Natural killer cell treated with Interleukin-12 subunit alpha and Interleukin-12 subunit beta and Interleukin-15 and Interleukin-18, amount 100 ng/mL, for 72 hours (primary cell): ENCODE measurements around the gene MOV10. TPM values are rescaled to one million over a fixed set of nuclear protein-coding genes. Genes with fewer than 3 reads are reported as not detected.

Experiments
- ATAC-seq, 2 donors: fragments of 150-1000 bp; cut with Tn5 transposase in 1 of 2; sonication (Bioruptor Pico), chemical (Tn5 transposase) in 1 of 2; 2 replicates each; pipeline ENCODE4 v1.10.0; 2021
- DNase-seq: peaks from one replicate; pipeline ENCODE4 v3.0.0; 2022; ENCODE audit warnings: low spot score
- H3K27ac Mint-ChIP-seq, 2 donors: 1 replicate in 1 of 2; 2 replicates in 1 of 2; pipeline ENCODE4 v1.8.0; 2022; ENCODE audit warnings: mixed read lengths in 2 of 2, mild to moderate bottlenecking in 1 of 2, moderate library complexity in 1 of 2
- H3K27me3 Mint-ChIP-seq, 2 donors: 1 replicate in 1 of 2; 2 replicates in 1 of 2; pipeline ENCODE4 v1.8.0; 2022; ENCODE audit warnings: mixed read lengths in 2 of 2
- H3K36me3 Mint-ChIP-seq: one replicate; pipeline ENCODE4 v1.8.0; 2022; ENCODE audit warnings: mixed read lengths
- H3K4me1 Mint-ChIP-seq, 2 donors: 1 replicate in 1 of 2; 2 replicates in 1 of 2; pipeline ENCODE4 v1.8.0; 2022; ENCODE audit warnings: low read depth in 2 of 2, mixed read lengths in 2 of 2, mild to moderate bottlenecking in 1 of 2
- H3K4me3 Mint-ChIP-seq: one replicate; pipeline ENCODE4 v1.8.0; 2022; ENCODE audit warnings: mixed read lengths
- H3K9me3 Mint-ChIP-seq: 2 replicates; pipeline ENCODE4 v1.8.0; 2022; ENCODE audit warnings: mixed read lengths
- total RNA-seq, 2 donors: library from RNA; stranded (reverse); gene quantifications; one replicate each; pipeline ENCODE4 v1.2.3, GENCODE V29; 2022

MOV10 gene
- total RNA-seq, 2 donors from 2014 or later: 71.0 to 78.0 TPM

DNA sequence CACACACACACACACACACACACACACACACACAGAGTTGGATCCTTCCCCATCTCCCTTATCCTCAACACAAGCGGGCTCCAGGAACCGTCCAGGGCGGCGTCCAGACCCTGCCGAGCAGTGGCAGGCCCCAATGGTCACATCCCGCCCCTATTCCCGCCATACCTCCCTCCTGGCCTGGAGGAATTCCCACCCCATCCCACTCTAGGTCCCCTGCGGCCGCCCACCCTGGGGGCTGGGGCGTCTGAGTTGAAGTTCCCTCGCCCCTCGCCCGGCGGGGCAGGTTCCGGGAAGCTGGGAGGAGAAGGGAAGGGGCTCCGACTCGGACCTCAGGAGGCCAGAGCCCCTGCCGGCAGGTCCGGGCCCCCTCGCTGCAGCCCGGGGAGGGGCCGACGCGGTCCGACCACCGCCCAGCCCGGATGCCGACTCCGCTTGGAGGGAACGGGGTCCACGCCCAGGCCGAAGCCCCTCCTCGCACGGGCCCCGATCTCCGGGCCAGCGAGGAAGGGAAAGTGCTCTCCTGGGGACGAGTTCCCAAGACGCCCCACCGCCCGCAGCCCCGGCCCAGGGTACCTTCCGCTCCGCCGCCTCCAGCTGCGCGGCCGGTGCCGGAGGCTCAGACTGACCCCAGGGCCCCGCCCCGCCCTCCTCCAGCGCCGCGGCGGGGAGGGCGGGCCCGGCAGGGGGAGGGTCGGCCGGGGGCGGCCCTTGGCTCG is 32.2 kb downstream of the MOV10 start, which contains the start of gene RHOC:
Gene RHOC, minus strand, starts transcription at position 623 of the 716 bp plus-strand sequence. CDS start 3,328 bp downstream, outside the sequence.
- Mint-ChIP-seq H3K27me3 (peaks cover 0 to 3% of the 10 kb centered on the region in 2 donors), H3K9me3 (no peaks in the 10 kb centered on the region), H3K36me3 (peaks cover 8% of the 10 kb centered on the region), H3K4me1 (peaks cover 46 to 53% of the 10 kb centered on the region in 2 donors), H3K27ac (peak within 1 kb of the TSS; percentile 91 to 98), H3K4me3 (peak within 1 kb of the TSS; percentile 91)
- peak; percentile 84 to 90 for ATAC-seq
- peak; percentile 84 for DNase-seq

DNA sequence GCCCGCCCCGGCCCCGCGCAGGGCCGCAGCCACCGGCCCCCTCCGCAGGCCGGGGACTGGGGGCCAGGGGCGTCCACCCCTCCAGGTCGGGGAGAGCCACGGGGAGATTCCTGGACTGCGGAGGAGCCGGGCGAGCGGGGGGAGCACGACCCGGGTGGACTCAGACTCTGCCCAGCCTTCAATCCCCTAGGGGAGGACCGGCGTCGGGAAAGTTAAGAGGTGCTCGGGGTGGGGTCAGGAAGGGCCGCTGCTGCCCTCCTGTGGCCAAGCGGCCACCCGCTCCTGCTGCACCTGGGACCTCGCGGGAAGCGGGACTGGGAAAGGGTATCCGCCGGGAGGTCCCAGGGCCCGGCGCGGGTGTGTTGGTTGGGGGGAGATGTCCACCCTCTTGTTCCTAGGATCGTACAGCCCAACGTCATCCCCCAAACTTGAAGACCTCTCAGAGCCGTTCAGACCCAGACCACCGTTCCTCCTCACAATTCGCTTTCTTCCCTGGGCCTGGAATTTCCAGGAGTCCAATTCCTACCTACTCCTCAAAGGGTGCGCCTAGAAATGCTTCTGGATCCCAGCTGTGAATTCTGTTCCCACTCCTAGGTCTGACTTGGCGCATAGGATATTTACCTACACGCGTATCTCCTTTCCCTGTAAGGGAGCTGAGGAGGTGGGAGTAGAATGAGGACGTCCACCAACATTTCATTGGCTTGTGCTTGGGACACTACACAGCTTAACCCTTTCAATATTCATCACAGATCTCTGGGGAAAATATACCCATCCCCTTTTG is 33.0 kb downstream of the MOV10 start:
- DNase-seq (peak; percentile 82), ATAC-seq (peak; percentile 74 to 82)
- Mint-ChIP-seq H3K27me3 (peaks cover 0 to 3% of the 10 kb centered on the region in 2 donors), H3K4me3 (peak overlapping the region; percentile 80), H3K36me3 (peaks cover under 1% of the 10 kb centered on the region), H3K9me3 (no peaks in the 10 kb centered on the region), H3K27ac (peak overlapping the region; percentile 8 to 87), H3K4me1 (peaks cover 39 to 45% of the 10 kb centered on the region in 2 donors)

DNA sequence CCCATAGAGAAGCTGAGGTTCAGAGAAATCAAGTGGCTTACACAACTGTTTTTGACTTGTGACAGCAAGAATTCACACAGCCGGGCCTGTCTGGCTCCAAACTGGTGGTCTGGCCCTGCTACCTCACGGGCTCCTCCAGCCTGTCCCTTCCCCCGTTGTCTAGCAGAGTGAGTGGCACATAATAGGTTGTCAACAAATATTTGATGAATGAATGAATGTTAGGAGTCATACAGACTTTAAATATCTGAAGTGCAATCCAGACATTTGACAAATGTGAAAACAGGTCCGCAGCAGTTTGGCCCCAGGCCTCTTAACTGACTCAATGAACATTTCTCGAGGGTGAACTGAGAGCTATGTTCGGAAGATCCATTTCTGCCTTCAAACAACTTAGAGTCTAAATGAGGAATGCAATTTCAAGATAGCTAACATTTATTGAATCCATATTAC is 33.6 kb downstream of the MOV10 start:
- Mint-ChIP-seq H3K27ac (peak overlapping the region; percentile 8 to 87), H3K4me1 (peaks cover 32 to 39% of the 10 kb centered on the region in 2 donors), H3K9me3 (no peaks in the 10 kb centered on the region), H3K36me3 (no peaks in the 10 kb centered on the region), H3K4me3 (peak overlapping the region; percentile 80), H3K27me3 (peaks cover 0 to 8% of the 10 kb centered on the region in 2 donors)
- DNase-seq (no peak), ATAC-seq (no peak)

DNA sequence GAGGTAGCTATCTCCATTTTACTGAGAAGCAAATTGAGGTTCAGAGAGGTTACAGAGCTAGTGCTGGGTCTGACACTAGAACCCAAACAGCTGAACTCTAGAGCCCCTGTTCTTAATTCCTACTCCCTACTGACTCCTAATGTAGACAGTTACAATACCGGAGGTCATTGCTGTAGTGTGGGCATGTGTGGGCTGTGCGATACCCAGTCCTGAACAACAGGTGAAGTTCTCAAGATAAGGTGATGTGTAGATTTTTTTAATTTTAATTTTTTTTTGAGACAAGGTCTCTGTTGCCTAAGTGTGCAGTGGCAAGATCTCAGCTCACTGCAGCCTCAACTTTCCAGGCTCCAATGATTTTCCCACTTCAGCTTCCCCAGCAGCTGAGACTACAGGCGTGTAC is 34.0 kb downstream of the MOV10 start:
- no peaks in the 10 kb centered on the region for H3K36me3 Mint-ChIP-seq
- H3K4me3 Mint-ChIP-seq: no peak overlapping the region
- peak overlapping the region in 1 of 2 donors; percentile 87 for H3K27ac Mint-ChIP-seq

DNA sequence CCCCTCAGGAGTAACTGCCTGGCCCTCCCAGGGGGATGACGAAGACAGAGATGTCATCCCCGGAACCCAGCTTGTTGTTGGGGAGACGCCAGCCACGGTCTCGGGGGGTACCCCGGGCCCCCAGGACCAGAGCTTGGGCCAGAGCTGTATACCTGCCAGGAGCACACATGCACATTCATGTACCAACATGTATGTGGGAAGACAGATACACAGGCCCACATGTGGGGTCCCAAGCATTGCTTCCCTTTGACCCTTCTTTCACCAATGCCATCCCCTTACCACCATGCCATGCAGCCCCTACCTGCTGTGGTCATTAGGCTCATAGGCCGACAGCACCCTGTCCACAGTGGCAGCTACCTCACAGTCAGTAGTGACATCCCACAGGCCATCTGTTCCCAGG is 35.7 kb downstream of the MOV10 start:
- Mint-ChIP-seq H3K4me3 (no peak overlapping the region), H3K27ac (no peak overlapping the region), H3K9me3 (no peaks in the 10 kb centered on the region), H3K36me3 (no peaks in the 10 kb centered on the region), H3K4me1 (peaks cover 12 to 23% of the 10 kb centered on the region in 2 donors), H3K27me3 (peaks cover 0 to 12% of the 10 kb centered on the region in 2 donors)
- ATAC-seq (no peak), DNase-seq (no peak)

More for the DNA sequence above, 34.0 kb downstream of the MOV10 start:
- DNase-seq: no peak
- peaks cover 0 to 9% of the 10 kb centered on the region in 2 donors for H3K27me3 Mint-ChIP-seq
- peaks cover 29 to 36% of the 10 kb centered on the region in 2 donors for H3K4me1 Mint-ChIP-seq
- H3K9me3 Mint-ChIP-seq: no peaks in the 10 kb centered on the region
- no peak for ATAC-seq

DNA sequence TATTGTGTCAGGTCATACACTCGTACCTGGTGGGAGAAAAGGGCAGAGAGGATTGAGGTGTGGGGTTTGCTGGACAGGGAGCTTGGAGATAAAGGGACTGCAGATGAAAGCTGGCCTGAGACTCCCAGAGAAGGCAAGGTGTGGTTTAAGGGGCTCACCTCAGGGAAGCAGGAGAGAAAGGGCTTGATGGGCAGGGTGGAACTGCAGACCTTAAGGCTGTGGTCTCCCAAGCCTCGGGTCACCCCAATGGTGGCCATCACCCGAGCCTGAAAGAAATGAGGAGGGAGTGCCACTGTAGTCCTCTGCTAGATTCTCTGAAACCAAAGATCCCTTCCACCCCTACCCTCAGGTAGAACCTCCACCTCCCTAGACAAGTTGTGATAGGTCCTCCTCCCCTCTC is 36.1 kb downstream of the MOV10 start:
- Mint-ChIP-seq H3K4me1 (peaks cover 11 to 22% of the 10 kb centered on the region in 2 donors), H3K9me3 (no peaks in the 10 kb centered on the region), H3K4me3 (no peak overlapping the region), H3K27me3 (peaks cover 0 to 12% of the 10 kb centered on the region in 2 donors), H3K36me3 (no peaks in the 10 kb centered on the region), H3K27ac (no peak overlapping the region)
- DNase-seq (no peak), ATAC-seq (no peak)

DNA sequence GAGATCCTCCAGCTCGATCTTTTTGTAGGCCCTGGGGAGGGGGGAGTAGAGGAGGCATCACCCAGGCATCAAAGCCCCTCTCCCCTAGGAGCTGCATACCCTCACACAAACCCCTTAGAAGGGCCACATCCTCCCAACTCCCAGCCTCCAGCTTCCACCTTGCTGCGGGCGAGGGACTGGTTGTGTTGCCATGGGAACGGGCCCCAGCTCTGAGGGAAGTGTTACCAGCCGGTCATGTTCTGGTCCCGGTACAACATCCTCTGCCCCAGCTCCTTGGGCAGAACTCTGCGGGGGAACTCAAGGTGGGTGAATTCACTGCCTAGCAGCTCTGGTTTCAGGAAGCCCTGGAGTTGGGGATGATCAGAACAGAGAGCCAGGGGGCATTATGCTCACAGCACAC is 36.6 kb downstream of the MOV10 start:
- peaks cover 11 to 22% of the 10 kb centered on the region in 2 donors for H3K4me1 Mint-ChIP-seq
- H3K27me3 Mint-ChIP-seq: peaks cover 0 to 12% of the 10 kb centered on the region in 2 donors
- H3K9me3 Mint-ChIP-seq: no peaks in the 10 kb centered on the region
- DNase-seq (no peak), ATAC-seq (no peak)
- no peak overlapping the region for H3K27ac Mint-ChIP-seq
- H3K36me3 Mint-ChIP-seq: no peaks in the 10 kb centered on the region
- no peak overlapping the region for H3K4me3 Mint-ChIP-seq

DNA sequence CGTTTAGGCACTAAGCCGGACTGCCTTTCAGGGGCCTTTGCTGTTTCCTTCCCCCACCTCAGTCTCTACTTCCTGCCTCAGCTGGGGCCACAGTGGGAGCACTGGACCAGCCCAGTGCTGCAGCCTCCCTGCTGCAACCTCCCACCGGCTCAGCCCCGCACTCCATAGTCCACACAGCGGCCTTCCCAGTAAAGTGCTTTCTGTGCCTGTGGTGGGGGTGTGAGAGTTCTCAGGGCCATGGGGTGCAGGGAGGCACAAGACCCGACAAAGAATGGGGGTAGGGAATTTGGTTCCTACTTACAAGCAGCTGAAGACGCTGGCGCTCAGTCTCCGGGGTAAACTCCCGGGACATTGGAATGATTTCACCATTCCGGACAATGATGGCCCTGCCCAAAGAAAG is 37.2 kb downstream of the MOV10 start:
- ATAC-seq (no peak), DNase-seq (no peak)
- Mint-ChIP-seq H3K4me3 (no peak overlapping the region), H3K4me1 (peaks cover 14 to 23% of the 10 kb centered on the region in 2 donors), H3K27me3 (peaks cover 0 to 12% of the 10 kb centered on the region in 2 donors), H3K9me3 (no peaks in the 10 kb centered on the region), H3K36me3 (no peaks in the 10 kb centered on the region), H3K27ac (no peak overlapping the region)

DNA sequence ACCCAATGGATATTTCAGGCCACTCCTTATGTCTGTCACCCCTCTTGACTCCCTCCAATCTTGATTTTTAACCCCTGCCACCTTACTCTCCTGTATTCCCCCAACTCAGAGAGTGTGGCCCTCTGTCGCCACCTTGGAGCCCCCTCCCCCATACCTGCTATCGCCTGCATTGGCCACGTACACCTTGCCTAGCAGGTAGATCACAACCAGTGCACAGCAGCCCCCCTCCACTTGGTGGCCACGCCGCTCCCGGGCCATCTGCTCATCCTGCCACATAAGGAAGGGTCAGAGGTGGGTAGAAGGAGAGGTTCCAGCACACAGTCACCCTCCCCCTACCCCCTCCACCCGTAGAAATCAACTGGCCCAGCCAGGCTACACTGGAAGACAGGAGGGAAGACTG is 37.7 kb downstream of the MOV10 start:
- Mint-ChIP-seq H3K27ac (no peak overlapping the region), H3K4me1 (peaks cover 15 to 28% of the 10 kb centered on the region in 2 donors), H3K9me3 (no peaks in the 10 kb centered on the region), H3K4me3 (no peak overlapping the region), H3K36me3 (no peaks in the 10 kb centered on the region), H3K27me3 (peaks cover 0 to 12% of the 10 kb centered on the region in 2 donors)
- ATAC-seq (no peak), DNase-seq (no peak)

DNA sequence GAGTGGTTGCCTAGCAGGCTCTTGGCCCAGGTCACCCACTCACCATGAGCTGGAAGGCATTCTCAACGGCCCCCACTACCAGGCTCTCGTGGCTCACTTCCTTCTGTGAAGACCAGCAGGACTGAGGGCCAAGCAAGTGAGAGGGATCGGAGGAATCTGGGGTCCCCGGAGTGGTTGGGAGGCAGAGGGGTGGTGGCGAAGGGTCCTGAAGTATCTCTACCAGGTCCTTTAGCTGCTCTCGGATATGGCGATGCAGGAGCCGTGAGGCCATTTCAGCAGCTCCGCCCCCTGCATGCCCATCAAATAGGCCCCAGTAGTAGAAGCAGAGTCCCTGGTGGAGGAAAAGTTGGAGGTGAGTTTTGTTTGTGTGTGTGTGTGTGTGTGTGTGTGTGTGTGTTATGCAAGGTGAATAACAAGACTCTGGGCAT is 38.3 kb downstream of the MOV10 start:
- Mint-ChIP-seq H3K9me3 (no peaks in the 10 kb centered on the region), H3K27me3 (peaks cover 0 to 12% of the 10 kb centered on the region in 2 donors), H3K4me1 (peaks cover 15 to 29% of the 10 kb centered on the region in 2 donors), H3K27ac (no peak overlapping the region), H3K36me3 (no peaks in the 10 kb centered on the region), H3K4me3 (no peak overlapping the region)
- DNase-seq: no peak
- ATAC-seq: no peak

DNA sequence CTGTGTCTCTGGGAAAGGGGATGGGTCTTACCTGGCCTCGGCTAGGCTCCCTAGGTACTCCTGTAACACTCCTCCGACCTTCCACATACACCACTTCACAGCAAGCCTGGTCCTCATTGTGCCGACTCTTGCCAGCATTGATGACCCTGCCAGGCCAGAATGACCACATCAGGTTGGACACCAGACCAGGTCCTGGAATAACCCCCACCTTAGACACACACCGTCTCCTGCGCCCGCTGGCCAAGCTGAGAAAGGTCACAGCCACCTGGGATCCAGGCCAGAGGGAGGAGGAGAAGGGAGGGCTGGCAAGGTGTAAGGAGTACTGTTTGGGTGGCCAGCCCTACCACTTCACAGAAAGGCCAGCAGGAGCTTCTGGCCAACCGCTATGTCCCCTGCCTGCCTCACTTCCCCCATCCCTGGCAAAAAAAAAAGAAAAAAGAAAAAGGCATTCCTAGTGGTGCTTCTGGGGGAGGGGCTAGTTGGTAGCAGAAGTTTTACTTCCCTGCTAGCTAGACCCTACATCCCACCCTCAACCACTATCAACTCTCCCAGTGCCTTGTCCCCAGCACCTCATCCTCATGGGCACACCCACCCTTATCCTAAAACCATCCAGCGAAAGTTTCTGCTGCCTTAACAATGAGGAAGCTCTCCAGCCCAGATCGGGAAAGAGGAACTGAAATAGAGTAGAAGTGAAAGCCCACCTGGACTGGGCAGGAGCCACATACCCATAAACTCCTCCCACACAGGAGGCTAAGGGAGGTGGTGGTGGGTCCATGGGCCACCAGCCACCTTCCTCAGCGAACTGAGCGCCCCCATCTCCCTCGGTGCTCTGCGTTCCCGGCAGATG is 39.2 kb downstream of the MOV10 start:
- H3K27me3 Mint-ChIP-seq: peaks cover 0 to 12% of the 10 kb centered on the region in 2 donors
- no peak for DNase-seq
- no peaks in the 10 kb centered on the region for H3K36me3 Mint-ChIP-seq
- H3K9me3 Mint-ChIP-seq: no peaks in the 10 kb centered on the region
- no peak for ATAC-seq
- H3K4me3 Mint-ChIP-seq: peak overlapping the region; percentile 64
- peaks cover 15 to 29% of the 10 kb centered on the region in 2 donors for H3K4me1 Mint-ChIP-seq
- H3K27ac Mint-ChIP-seq: peak overlapping the region in 1 of 2 donors; percentile 40

DNA sequence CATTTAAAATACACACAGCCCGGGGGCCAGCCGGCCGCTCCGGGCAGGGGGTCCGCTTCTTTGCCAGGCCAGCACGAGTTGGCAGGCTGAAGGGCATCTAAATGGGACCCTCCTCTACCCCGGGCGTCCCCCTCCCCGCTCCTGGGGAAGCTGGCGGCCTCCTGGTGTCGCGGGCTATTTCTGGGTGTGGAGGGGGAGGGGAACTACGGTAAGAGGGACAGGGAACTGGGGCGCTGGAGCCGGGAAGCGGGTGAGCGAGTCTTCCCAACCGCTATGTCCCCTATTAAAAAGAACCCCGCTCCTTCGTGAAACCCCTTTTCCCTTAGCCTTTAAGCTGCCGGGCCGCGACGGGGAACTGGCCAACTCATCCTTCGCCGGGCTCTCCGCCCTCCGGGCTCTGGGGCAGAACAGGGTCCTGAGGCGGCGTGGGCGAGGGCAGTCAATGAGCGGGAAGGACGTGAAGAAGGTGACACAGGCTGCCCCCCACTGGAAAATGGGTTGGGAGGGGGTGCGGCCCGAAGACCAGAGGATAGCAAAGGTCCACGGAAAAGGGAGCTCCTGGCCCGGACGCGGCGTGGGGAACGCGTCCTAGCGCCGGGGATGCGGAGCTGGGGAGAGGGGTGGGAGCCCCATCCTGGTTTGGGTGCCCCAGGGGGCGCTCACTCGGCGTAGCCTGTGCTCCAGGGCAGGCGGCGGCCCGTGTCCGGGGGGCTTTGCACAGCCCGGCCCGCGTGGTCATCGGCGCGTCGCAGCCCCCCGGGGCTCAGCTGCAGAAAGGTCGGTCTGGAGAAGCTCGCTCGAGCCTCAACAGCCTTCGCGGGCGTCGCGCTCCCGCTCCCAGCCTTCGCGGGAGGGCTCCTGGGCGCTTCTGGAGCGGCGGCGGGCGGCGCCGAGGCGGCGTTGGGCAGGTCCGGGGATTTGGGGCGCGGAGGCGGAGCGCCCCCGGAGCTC is 40.1 kb downstream of the MOV10 start:
- Mint-ChIP-seq H3K36me3 (no peaks in the 10 kb centered on the region), H3K4me3 (peak overlapping the region; percentile 84), H3K27ac (peak overlapping the region in 1 of 2 donors; percentile 40), H3K27me3 (peaks cover 0 to 9% of the 10 kb centered on the region in 2 donors), H3K9me3 (no peaks in the 10 kb centered on the region), H3K4me1 (peaks cover 15 to 29% of the 10 kb centered on the region in 2 donors)
- ATAC-seq (peak in 1 of 2 donors; percentile 0), DNase-seq (peak; percentile 62)
